ENCODE results near the gene ZSCAN2.

ZSCAN2 gene

GRCh38 chr15:84606653-84607120, 5.9 kb downstream of the ZSCAN2 start:
- no peak for DNase-seq (ENCODE audit: low spot score)
- 0 out of 2 replicates have a peak, but pooled peaks cover 7% of the 10 kb centered on the region for H3K36me3 ChIP-seq (ENCODE audit: low read depth)
- TF ChIP-seq CTCF (IDR thresholded peaks at IDR 0.05; ENCODE audit: poor library complexity, severe bottlenecking): no peak
- no peak for ATAC-seq (ENCODE audit: low read depth)
- no peak overlapping the region for H3K4me3 ChIP-seq (ENCODE audit: severe bottlenecking)
- no peak overlapping the region for H3K27ac ChIP-seq (ENCODE audit: poor library complexity, severe bottlenecking)
- no peaks in the 10 kb centered on the region for H3K4me1 ChIP-seq (ENCODE audit: insufficient read depth, poor library complexity, severe bottlenecking)
- H3K9me3 ChIP-seq (ENCODE audit: severe bottlenecking): no peaks in the 10 kb centered on the region
- H3K27me3 ChIP-seq (ENCODE audit: insufficient read depth, poor library complexity, severe bottlenecking): no peaks in the 10 kb centered on the region

GRCh38 chr15:84608707-84609284, 8.0 kb downstream of the ZSCAN2 start:
- Histone ChIP-seq H3K4me1 (ENCODE audit: insufficient read depth, poor library complexity, severe bottlenecking) (no peaks in the 10 kb centered on the region), H3K27me3 (ENCODE audit: insufficient read depth, poor library complexity, severe bottlenecking) (no peaks in the 10 kb centered on the region), H3K36me3 (ENCODE audit: low read depth) (0 out of 2 replicates have a peak, but pooled peaks cover 7% of the 10 kb centered on the region), H3K27ac (ENCODE audit: poor library complexity, severe bottlenecking) (no peak overlapping the region), H3K4me3 (ENCODE audit: severe bottlenecking) (no peak overlapping the region), H3K9me3 (ENCODE audit: severe bottlenecking) (no peaks in the 10 kb centered on the region)
- no peak for TF ChIP-seq CTCF (IDR thresholded peaks at IDR 0.05; ENCODE audit: poor library complexity, severe bottlenecking)
- no peak for DNase-seq (ENCODE audit: low spot score)
- ATAC-seq (ENCODE audit: low read depth): no peak

GRCh38 chr15:84609818-84610525, 9.2 kb downstream of the ZSCAN2 start:
- H3K4me1 ChIP-seq (ENCODE audit: insufficient read depth, poor library complexity, severe bottlenecking): no peaks in the 10 kb centered on the region
- DNase-seq (ENCODE audit: low spot score) (no peak), ATAC-seq (ENCODE audit: low read depth) (no peak)
- H3K4me3 ChIP-seq (ENCODE audit: severe bottlenecking): no peak overlapping the region
- H3K36me3 ChIP-seq (ENCODE audit: low read depth): 0 out of 2 replicates have a peak, but pooled peaks cover 6% of the 10 kb centered on the region
- no peak for TF ChIP-seq CTCF (IDR thresholded peaks at IDR 0.05; ENCODE audit: poor library complexity, severe bottlenecking)
- H3K27ac ChIP-seq (ENCODE audit: poor library complexity, severe bottlenecking): no peak overlapping the region
- H3K27me3 ChIP-seq (ENCODE audit: insufficient read depth, poor library complexity, severe bottlenecking): no peaks in the 10 kb centered on the region
- H3K9me3 ChIP-seq (ENCODE audit: severe bottlenecking): no peaks in the 10 kb centered on the region

- Histone ChIP-seq H3K9me3 (ENCODE audit: severe bottlenecking) (no peaks in the 10 kb centered on the region), H3K4me3 (ENCODE audit: severe bottlenecking) (no peak overlapping the region), H3K4me1 (ENCODE audit: insufficient read depth, poor library complexity, severe bottlenecking) (no peaks in the 10 kb centered on the region), H3K36me3 (ENCODE audit: low read depth) (0 out of 2 replicates have a peak, but pooled peaks cover 3% of the 10 kb centered on the region), H3K27ac (ENCODE audit: poor library complexity, severe bottlenecking) (no peak overlapping the region), H3K27me3 (ENCODE audit: insufficient read depth, poor library complexity, severe bottlenecking) (no peaks in the 10 kb centered on the region)
- peak; percentile 58; the same call in 2 of the 3 replicates for ATAC-seq (ENCODE audit: low read depth)
- DNase-seq (ENCODE audit: low spot score): no peak
- no peak for TF ChIP-seq CTCF (IDR thresholded peaks at IDR 0.05; ENCODE audit: poor library complexity, severe bottlenecking)
Observed at GRCh38 chr15:84611631-84612030, 10.8 kb downstream of the ZSCAN2 start.

- Histone ChIP-seq H3K4me1 (ENCODE audit: insufficient read depth, poor library complexity, severe bottlenecking) (no peaks in the 10 kb centered on the region), H3K9me3 (ENCODE audit: severe bottlenecking) (peaks cover 7% of the 10 kb centered on the region), H3K4me3 (ENCODE audit: severe bottlenecking) (no peak overlapping the region), H3K36me3 (ENCODE audit: low read depth) (peaks cover 11% of the 10 kb centered on the region), H3K27me3 (ENCODE audit: insufficient read depth, poor library complexity, severe bottlenecking) (no peaks in the 10 kb centered on the region), H3K27ac (ENCODE audit: poor library complexity, severe bottlenecking) (no peak overlapping the region)
- TF ChIP-seq CTCF (IDR thresholded peaks at IDR 0.05; ENCODE audit: poor library complexity, severe bottlenecking): no peak
- ATAC-seq (ENCODE audit: low read depth): no peak
- DNase-seq (ENCODE audit: low spot score): no peak
Observed at GRCh38 chr15:84616235-84616634, 15.4 kb downstream of the ZSCAN2 start.
